HG02763 (cell line): ENCODE results near the gene BRMS1.
"Not testable (repeated sequence)": the region's sequence is repeated elsewhere in the genome, so short reads cannot be mapped to it uniquely, and the experiment has no call there.

Source experiments
- ATAC-seq: cut with Tn5 transposase; IDR thresholded peaks from one replicate; pipeline ENCODE4 v1.9.1; 2021; ENCODE audit warnings: mild to moderate bottlenecking, moderate library complexity; ENCODE audit not compliant: unreplicated experiment

BRMS1 gene

DNA sequence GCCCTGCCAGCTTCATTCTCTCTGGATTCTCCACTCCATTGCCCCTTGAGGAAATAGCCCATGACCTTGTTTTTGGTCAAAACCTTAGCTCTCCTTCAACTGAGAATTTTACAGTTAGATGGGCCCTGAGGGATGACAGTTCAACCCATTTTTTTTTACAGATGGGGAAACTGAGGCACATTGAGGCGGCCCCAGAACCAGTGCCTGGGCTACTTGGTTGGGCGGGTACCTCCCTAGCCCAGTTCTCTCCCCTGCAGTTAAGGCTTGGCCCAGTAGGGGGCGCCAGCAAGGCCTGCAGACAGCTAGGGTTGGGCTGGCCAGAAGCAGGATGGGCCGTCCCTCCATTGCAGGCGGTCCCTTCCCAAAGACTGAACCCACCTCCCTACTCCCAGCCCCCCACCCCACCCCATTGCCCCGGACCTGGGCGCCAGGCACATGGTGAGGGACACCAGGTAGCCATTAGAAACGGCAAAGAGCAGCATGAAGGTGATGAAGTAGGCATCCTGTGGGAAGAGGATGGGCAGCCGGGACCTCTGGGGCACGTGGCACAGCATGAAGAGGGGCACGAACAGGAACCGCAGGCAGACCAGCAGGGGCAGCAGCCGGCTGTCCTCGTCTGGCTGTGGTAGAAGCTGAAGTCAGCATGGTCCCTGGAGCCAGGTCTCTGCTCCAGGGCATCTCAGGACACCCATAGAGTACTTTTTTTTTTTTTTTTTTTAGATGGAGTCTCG, 19.1 kb upstream of the BRMS1 start:
- ATAC-seq: no peak

DNA sequence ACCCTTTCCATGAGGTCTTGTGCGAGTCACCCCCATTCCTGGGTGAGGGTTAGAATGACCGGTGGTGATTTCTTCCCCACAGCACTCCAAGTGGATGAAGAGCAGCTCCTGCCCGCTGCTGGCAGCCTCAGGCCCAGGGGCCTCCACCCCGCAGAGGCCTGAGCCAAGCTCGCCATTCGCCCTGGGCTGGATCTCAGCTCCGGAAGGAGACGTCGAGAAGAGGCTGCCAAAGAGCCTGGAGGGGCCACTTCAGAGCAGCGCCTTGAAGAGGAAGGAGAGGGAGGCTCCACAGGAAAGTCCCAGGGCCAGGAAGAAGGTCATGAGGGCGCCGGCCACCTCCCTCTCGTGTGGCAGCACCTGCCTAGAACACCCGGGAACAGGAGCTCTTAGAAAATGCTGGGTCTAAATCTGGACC, 18.3 kb upstream of the BRMS1 start:
- ATAC-seq: no peak

DNA sequence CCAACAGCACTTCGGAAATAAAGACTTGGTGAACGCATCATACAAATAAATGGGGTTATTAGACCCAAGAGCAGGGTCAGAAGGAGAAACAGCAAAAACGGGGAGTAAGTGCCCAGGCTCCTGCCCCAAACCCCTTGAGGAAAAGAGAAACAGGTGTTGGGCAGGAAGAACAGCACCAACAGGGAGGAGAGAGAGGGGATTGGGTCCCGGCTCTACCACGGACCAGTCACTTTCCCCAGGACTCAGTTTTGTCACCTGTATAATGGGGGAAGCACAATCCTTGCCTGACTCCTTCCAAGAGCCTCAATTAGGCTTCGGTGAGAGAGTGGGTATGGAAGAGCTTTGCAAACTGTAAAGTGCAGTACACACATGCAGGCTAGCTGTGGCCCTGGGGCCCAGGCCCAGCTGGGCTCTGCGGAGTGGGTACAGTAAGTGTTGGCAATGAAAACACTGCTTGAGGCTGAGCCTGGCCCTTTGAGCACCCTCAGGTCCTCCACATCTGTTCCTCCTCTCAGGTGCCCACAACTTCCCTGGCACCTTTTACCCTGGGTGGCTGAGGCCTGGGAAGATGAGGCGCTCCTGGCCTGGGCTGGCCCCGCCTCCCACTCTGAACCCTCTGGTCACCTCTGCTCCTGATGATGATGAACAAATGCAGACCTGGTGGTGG, 17.7 kb upstream of the BRMS1 start:
- ATAC-seq: no peak

DNA sequence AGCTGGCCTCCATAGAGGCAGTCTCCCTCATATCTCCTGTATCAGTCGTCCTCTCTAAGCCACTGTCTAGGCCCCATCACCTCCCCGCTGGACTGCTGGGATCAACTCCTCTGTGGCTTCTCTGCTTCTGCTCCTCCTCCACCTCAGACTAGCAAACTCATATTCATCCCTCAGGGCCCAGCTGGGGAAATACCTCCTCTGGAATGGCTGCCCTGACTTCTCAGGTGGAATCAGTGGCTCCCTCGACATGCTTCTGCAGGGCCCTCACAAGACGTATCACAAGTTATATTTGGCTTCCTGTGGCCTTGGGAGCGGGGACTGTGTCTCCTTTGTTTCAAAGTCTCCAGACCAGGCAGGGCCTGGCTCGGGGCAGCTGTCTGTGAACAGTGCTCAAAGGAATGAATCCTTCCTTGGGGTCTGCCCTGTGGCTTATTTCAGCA, 16.6 kb upstream of the BRMS1 start:
- no peak for ATAC-seq

DNA sequence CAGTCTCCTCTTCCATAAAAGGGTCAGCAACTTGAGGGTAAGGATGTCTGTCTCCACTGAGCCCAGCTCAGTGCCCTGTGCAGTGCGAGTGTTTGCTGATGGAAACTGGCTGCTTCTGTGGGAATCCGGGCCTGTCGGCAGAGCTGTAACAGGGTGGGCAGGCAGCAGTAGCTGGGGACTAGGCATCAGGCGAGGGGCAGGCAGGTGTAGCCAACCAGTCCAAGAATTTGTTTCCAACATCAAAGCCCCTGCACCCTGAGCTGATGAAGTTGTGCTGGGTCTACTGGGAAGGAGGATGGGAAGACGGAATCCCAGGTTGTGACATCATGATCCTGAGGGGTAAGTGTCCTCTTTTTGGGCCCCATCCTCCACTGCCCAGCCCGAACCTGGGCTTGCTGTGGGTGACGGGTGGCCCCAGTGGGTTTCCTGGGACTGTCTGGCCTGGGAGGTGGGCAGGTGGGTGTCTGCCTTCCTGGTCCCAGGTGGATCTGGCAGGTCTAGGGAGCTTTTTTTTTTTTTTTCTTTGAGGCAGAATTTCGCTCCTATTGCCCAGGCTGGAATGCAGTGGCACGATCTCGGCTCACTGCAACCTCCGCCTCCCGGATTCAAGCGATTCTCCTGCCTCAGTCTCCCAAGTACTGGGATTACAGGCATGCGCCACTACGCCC, 15.6 kb upstream of the BRMS1 start:
- no peak for ATAC-seq

DNA sequence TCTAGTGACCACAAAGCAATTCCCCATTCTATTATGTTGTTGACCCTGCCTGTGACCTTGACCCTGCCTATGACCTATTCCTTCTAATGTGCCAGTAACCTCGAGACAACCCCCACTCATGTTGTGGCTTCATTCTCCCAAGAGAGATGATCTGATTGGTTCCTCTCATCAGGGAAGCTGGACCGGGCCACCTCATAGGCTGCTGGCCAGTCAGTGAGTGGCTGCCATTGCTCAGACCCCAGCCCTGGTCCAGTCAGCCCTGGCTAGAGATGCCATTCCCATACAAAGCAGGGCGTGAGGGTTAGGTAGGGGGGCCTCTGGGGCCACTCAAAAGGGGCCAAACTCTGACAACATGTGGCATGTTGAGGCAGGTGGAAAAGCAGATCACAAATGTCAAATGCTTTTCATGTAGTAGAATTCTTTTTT, 14.8 kb upstream of the BRMS1 start:
- ATAC-seq: no peak

DNA sequence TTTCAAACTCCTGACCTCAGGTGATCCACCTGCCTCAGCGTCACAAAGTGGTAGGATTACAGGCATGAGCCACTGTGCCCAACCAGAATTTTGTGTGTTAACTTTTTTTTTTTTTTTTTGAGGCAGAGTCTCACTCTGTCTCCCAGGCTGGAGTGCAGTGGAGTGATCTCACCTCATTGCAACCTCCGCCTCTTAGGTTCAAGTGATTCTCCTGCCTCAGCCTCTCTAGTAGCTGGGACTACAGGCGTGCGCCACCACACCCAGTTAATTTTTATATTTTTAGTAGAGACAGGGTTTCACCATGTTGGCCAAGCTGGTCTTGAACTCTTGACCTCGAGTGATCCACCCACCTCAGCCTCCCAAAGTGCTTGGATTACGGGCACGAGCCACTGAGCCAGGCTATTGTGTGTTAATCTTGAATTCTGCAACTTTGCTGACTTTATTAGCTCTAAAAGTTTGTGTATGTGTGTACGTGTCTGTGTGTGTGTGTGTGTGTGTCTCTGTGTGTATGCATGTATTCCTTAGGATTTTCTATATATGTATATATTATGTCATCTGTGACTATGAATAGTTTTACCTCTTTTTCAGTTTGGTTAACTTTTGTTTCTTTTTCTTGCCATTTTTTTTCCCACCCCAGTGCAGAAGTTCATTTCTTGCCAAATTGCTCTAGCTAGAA, 5.8 kb upstream of the BRMS1 start:
- not testable (repeated sequence) for ATAC-seq

DNA sequence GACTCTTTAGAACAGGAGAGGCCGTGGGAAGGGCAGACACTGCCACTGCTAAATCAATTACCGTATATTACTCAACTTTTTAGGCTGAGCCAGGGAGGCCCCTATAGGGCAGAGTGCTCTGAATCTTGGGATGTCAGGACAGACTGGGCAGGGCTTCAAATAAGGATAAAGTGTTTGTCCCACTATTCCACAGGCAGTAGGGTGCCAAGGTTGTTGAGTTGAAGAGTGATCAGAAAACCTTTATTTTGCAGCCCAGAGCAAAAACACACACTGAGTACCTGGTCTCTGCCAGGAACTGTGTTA, 4.1 kb upstream of the BRMS1 start:
- no peak for ATAC-seq

DNA sequence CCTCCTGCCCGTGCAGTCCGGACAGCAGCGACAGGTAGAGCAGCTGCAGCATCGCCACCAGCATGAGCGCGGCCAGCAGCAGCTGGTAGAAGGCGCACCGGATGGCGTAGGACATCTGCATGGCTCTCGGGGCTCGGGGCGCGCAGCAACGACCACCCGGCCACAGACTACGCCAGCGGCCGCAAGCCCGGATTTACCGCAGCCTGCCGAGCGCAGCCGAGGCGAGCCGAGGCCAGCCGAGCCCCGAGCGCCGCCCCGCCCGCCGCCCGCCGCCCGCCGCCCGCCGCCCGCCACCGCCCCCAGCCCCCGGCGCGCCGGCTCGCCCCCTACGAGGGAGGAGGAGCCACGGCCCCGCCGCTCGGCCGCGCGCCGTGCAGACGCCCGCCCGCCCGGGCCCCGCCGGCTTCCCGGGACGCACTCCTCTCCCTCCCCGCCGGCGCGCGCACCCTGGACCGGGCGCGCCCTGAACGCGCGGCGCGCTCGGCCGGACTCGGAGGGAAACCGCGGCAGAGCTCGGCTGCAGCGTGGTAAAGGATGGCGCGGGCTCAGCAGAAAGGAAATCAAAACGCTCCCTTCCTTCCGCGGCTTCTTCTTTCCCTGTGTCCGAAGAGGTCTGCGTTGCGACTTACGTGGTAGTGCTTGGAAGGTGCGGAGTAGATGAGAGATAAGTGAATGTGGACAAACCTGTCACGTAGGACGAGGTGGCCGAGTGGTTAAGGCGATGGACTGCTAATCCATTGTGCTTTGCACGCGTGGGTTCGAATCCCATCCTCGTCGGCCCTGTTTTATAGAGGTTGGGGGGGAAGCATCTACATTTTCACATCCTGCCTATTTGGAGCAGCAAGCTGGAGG, 2.7 kb upstream of the BRMS1 start, which contains the start of gene B4GAT1:
Gene B4GAT1, minus strand, starts transcription at position 205 of the 852 bp plus-strand sequence. Its CDS starts 84 bp downstream, at position 121.
- ATAC-seq: peak; percentile 49

DNA sequence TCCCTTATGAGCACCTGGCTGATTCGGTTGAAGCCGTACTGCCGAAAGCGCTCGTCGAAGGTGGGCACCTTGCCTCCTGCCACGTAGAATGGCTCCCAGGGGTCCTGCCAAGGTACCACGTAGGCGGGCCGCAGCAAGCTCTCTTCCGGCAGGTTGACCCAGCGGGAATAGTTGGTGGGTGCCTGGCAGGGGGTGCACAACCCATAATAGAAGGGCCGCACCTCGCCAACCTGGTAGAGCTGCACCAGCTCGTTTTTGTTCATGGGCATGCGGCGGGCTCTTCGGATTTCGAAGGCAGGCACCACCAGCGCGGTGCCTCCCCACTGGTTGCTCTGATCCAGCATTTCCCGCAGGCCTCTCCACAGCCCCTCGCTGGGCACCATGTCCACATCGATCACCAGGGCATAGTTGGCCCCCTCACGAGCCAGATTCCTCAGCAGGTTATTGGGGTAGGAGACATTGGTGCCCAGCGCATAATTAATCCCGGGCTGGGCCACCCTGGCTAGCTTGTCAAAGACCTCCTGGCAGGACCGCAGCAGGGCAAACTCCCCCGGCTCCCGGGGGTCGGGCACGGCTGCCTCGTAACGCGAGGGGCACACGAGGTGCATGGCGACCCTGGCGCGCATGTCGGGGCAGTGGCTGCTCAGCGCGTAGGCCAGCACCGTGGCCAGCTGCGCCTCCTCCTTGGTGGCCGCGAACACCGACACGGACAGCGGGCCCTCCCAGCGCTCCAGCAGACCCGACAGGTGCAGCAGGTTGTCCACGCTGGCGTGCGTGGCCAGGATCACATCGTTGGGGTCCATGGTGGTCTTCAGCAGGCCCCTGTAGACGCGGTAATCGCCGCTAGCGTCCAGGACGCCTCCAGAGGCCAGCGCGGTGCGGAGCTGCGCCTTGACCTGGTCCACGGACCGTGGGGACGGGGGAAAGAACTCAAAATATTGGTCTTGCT, 1.8 kb upstream of the BRMS1 start:
- ATAC-seq: no peak

DNA sequence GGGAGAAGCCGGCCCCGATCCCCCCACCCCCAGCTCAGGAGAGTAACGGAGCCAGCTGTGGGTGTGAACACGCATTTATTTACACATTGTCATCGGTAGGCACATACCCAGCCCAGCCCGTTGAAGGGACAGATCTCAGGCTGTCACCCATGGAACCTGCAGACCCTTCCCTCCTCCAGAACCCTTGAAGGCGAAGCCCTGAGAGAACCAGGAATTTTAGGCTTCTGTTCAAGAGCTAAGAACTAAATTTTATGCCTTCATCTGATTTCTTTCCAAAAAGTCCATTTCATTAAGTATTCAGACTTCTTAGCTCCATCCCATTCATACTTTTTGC, 379 bp upstream of the BRMS1 start:
- ATAC-seq: no peak

DNA sequence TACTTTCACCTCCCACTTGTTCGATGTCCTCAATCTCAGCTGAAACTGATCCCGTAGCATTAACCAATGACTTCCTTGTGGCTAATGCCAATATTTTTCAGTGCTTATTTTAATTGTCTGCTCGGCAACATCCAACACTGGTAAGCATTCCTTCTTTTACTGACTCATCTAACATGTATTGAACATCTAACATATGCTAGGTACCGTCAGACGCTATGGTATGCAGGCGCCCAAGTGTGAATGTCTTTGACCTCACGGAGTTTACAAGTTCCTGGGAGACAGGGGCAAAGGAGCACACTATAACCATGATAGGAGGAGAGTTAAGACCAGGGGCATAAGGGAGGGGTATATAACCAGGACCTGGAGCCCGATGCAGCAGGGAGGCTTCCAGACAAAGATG, 1.7 kb downstream of the BRMS1 start:
- no peak for ATAC-seq

DNA sequence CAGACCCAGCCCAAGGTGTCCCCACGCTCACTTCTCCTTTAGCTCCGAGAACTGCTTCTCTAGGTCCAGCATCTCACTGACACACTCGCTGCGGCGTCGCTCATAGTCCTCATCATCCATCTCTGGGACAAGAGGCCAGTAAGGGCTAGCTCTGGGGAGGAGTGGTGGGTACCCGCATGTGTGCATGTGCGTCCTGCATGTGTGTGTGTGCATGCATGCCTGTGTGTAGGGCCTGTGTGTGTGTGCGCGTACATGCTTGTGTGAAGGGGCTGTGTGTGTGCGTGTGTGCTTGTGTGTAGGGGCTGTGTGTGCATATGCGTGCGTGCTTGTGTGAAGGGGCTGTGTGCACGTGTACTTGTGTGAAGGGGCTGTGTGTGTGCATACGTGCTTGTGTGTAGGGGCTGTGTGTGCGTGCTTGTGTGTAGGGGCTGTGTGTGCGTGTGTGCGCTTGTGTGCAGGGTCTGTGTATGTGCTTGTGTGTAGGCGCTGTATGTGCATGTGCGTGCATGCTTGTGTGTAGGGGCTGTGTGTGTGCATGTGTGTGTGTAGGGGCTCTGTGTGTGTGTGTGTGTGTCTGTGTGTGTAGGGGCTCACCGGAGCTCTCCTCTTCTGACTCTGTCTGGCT, 3.3 kb downstream of the BRMS1 start:
- no peak for ATAC-seq

DNA sequence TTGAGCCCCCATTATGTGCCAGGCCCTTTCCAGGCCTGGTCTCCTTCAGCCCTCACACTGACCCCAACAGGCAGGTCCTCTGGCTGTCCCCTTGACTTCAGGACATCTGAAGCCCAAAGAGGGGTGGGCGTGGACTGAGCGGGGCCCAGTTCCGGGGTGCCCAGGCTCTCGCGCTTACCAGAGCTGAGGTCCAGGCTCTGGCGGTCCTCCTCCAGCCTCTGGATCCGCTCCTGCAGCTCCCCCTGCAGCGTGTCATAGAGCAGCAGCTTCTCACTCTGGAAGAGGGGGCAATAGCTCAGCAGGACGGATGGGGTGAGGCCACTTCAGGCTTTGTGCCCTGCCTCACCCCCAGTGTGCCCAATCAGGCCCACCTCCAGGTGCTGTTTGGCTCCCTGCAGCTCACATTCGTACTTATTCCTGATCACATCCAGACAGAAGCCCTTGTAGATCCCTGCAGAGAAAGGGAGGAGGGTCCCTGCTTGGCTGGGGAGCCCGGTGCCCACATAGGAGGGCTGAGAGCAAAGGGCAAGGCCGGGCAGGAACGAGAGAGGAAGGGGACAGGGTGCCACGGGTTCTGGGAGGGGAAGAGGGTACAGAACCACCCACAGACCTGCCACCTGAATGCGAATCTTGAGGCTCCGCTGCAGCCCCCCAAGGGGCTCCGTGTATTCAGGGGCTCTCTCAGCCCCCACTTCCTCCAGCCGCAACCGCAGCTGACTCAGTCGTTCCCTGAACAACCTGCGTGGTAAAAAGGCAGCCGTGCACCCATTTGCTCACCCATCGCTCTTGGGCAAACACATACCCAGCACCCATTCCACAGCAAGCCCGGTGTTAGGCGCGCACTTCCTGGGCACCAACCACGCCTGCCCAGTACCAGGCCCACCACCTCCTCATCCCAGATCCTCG, 4.1 kb downstream of the BRMS1 start:
- no peak for ATAC-seq

DNA sequence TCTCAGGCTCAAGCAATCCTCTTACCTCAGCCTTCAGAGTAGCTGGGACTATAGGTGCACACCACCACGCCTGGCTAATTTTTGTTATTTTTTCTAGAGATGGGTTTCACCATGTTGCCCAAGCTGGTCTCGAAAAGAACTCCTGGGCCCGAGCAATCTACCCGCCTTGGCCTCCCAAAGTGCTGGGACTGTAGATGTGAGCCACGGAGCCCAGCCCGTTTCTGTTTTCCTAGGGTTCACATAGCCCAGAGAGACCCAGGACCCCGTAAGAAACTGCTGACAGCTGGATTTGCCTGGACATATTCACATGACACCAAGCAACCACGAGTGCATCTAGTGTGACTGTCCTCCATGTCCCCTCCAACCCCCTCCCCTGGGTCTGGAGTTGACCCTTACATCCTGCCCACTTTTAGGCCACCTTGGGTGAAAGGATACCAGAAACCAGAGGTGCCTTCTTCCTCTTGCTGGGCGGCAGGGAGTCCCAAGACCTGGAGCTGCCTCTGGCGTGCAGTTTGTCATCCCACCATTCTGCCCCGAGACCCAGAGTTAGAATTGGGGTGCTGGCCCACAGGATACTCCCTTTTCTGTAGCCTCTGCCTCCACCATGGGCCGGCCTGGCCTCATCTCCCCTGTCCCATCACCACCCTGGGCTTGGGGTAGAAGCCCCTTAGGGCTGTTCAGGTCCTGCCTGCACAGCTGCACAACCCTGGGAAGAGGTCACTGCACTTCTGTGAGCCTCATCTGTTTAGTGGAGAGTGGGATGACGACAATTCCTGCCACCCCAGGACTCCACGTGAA, 5.0 kb downstream of the BRMS1 start:
- ATAC-seq: no peak

DNA sequence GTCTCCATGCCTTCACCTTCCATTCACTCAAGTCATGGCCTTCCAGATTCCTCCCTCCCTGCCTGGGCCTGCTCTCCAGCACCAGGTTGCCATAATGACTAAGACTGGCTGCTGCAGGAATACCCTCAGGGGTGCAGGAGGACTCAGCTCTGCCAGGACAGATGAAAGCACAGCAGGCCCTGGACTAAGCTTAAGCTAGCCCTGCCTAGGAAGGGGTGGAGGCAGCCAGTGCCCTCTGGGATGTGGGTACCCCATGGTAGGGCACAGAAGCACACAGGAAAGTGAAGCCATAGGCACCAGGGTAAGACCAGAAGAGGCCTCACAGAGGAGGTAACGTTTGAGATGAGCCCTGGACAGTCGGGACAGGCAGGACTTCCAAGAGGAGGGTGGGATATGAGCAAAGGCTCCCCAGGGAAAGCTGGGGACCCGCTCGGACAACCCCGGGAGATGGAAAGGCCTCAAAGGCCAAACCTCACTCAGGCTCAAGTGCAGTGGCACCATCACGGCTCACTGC, 5.7 kb downstream of the BRMS1 start:
- ATAC-seq: no peak
